ENCODE results near the gene PPM1A.
A peak's percentile ranks its signal among the peaks of the same experiment; 100 is the strongest.

DNA sequence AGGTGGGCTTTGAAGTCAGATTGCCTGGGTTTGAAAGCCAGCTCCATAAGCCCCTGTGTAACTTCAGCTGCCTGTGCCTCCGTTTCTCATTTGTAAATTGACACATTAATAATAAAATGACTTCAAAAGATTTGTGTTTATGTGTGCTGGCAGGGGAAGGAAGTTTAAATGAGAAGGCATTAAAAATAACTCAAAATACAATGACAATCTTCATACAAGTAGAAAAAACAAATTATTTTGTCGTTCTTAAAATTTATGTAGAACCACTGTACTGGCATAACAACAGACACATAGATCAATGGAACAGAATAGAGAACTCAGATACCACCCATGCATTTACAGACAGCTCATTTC, 83.0 kb downstream of the PPM1A start:
- TF ChIP-seq, protein P1, sequence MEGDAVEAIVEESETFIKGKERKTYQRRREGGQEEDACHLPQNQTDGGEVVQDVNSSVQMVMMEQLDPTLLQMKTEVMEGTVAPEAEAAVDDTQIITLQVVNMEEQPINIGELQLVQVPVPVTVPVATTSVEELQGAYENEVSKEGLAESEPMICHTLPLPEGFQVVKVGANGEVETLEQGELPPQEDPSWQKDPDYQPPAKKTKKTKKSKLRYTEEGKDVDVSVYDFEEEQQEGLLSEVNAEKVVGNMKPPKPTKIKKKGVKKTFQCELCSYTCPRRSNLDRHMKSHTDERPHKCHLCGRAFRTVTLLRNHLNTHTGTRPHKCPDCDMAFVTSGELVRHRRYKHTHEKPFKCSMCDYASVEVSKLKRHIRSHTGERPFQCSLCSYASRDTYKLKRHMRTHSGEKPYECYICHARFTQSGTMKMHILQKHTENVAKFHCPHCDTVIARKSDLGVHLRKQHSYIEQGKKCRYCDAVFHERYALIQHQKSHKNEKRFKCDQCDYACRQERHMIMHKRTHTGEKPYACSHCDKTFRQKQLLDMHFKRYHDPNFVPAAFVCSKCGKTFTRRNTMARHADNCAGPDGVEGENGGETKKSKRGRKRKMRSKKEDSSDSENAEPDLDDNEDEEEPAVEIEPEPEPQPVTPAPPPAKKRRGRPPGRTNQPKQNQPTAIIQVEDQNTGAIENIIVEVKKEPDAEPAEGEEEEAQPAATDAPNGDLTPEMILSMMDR (conservative IDR thresholded peaks at IDR 0.05; ENCODE audit: low read depth, low read length) = peak; percentile 21; the same call in 1 of the 2 replicates
- TF ChIP-seq EZH2 (IDR thresholded peaks at IDR 0.05; ENCODE audit: borderline replicate concordance, low read depth, low read length, poor library complexity, severe bottlenecking) = no peak

Measured in A673 (cell line).